ENCODE measurements around the gene GALNT2. TPM values are rescaled to one million over a fixed set of nuclear protein-coding genes. Genes with fewer than 3 reads are reported as not detected.

Gene GALNT2
- total and polyA plus RNA-seq, 2 donors (not counting 1 experiment from before 2014, with no cell fraction given): 19.0 to 184 TPM

GRCh38 chr1:230057681-230058565 lies 9.1 kb upstream of the GALNT2 start:
- CTCF ChIA-PET: no interaction called here
- H3K4me3 ChIP-seq (ENCODE audit: control extremely low read depth in 1 of 5, extremely low read depth in 1 of 5, insufficient read depth in 1 of 5, low read depth in 2 of 5, low read length in 4 of 5): no peak overlapping the region
- TF ChIP-seq EZH2 (IDR thresholded peaks at IDR 0.05; ENCODE audit: borderline replicate concordance, insufficient read depth, low read depth, low read length, poor library complexity, severe bottlenecking) (no peak), CTCF (IDR thresholded peaks at IDR 0.05) (no peak)
- POLR2A ChIA-PET: no interaction called here
- no peaks in the 10 kb centered on the region for H4K20me1 ChIP-seq (ENCODE audit: control insufficient read depth, insufficient read depth, low read length, poor library complexity, severe bottlenecking)
- WGBS (ENCODE audit: insufficient coverage): 90% methylated on average over 21 of the region's 24 CpGs
- Mint-ChIP-seq H3K4me3 (no peak overlapping the region), H3K9me3 (ENCODE audit: insufficient read depth) (no peaks in the 10 kb centered on the region), H3K27me3 (peaks cover 9% of the 10 kb centered on the region), H3K27ac (no peak overlapping the region), H3K4me1 (no peaks in the 10 kb centered on the region)
- H3K4me1 ChIP-seq (ENCODE audit: control insufficient read depth in 2 of 2, insufficient read depth in 2 of 2, low read length in 2 of 2): no peaks in the 10 kb centered on the region
- no peaks in the 10 kb centered on the region for H3K36me3 ChIP-seq (replicated peaks in 1 of 2; ENCODE audit: control extremely low read depth in 1 of 2, control insufficient read depth in 1 of 2, extremely low read depth in 1 of 2, insufficient read depth in 2 of 2, low read length in 1 of 2)
- no peaks in the 10 kb centered on the region for H3K79me2 ChIP-seq (ENCODE audit: control insufficient read depth, insufficient read depth, low read length)
- peaks cover 0 to 3% (median 1%) of the 10 kb centered on the region in 3 donors for H3K9me3 ChIP-seq (ENCODE audit: control extremely low read depth in 1 of 3, control insufficient read depth in 2 of 3, insufficient read depth in 1 of 3, low read length in 2 of 3)
- H3K4me2 ChIP-seq (replicated peaks; ENCODE audit: low read depth, low read length, poor library complexity, severe bottlenecking): no peak overlapping the region
- DNase-seq: no peak
- no peak overlapping the region for H3K27ac ChIP-seq (ENCODE audit: low read length in 2 of 2)
- no peak for ATAC-seq (ENCODE audit: low read depth)
- intact Hi-C loops (cut with micrococcal nuclease): no loop called here
- peaks cover 0 to 4% (median 0%) of the 10 kb centered on the region in 4 experiments for H3K27me3 ChIP-seq (replicated peaks in 1 of 4; ENCODE audit: control extremely low read depth in 1 of 4, control insufficient read depth in 3 of 4, insufficient read depth in 4 of 4, low read length in 3 of 4)
- no peak overlapping the region for H3K9ac ChIP-seq (ENCODE audit: low read length)
- no peak overlapping the region for H2AFZ ChIP-seq (ENCODE audit: insufficient read depth, low read depth, low read length, poor library complexity, severe bottlenecking)

GRCh38 chr1:230058626-230059025 lies 8.4 kb upstream of the GALNT2 start:
- ATAC-seq (ENCODE audit: low read depth) (no peak), DNase-seq (no peak)
- Histone ChIP-seq H3K4me3 (ENCODE audit: control extremely low read depth in 1 of 5, extremely low read depth in 1 of 5, insufficient read depth in 1 of 5, low read depth in 2 of 5, low read length in 4 of 5) (no peak overlapping the region), H3K27ac (ENCODE audit: low read length in 2 of 2) (no peak overlapping the region), H4K20me1 (ENCODE audit: control insufficient read depth, insufficient read depth, low read length, poor library complexity, severe bottlenecking) (no peaks in the 10 kb centered on the region), H3K9ac (ENCODE audit: low read length) (no peak overlapping the region), H3K79me2 (ENCODE audit: control insufficient read depth, insufficient read depth, low read length) (no peaks in the 10 kb centered on the region), H3K9me3 (ENCODE audit: control extremely low read depth in 1 of 3, control insufficient read depth in 2 of 3, insufficient read depth in 1 of 3, low read length in 2 of 3) (peaks cover 0 to 3% (median 1%) of the 10 kb centered on the region in 3 donors), H3K4me1 (ENCODE audit: control insufficient read depth in 2 of 2, insufficient read depth in 2 of 2, low read length in 2 of 2) (no peaks in the 10 kb centered on the region), H3K27me3 (replicated peaks in 1 of 4; ENCODE audit: control extremely low read depth in 1 of 4, control insufficient read depth in 3 of 4, insufficient read depth in 4 of 4, low read length in 3 of 4) (peaks cover 0 to 4% (median 0%) of the 10 kb centered on the region in 4 experiments), H2AFZ (ENCODE audit: insufficient read depth, low read depth, low read length, poor library complexity, severe bottlenecking) (no peak overlapping the region), H3K4me2 (replicated peaks; ENCODE audit: low read depth, low read length, poor library complexity, severe bottlenecking) (no peak overlapping the region), H3K36me3 (replicated peaks in 1 of 2; ENCODE audit: control extremely low read depth in 1 of 2, control insufficient read depth in 1 of 2, extremely low read depth in 1 of 2, insufficient read depth in 2 of 2, low read length in 1 of 2) (no peaks in the 10 kb centered on the region)
- Mint-ChIP-seq H3K4me1 (no peaks in the 10 kb centered on the region), H3K4me3 (no peak overlapping the region), H3K27ac (no peak overlapping the region), H3K9me3 (ENCODE audit: insufficient read depth) (no peaks in the 10 kb centered on the region), H3K27me3 (peaks cover 9% of the 10 kb centered on the region)
- intact Hi-C loops (cut with micrococcal nuclease): no loop called here
- WGBS (ENCODE audit: insufficient coverage): no CpG with 5 or more reads among the region's 5 CpGs
- no peak for TF ChIP-seq CTCF (IDR thresholded peaks at IDR 0.05)
- no peak for TF ChIP-seq EZH2 (IDR thresholded peaks at IDR 0.05; ENCODE audit: borderline replicate concordance, insufficient read depth, low read depth, low read length, poor library complexity, severe bottlenecking)
- POLR2A ChIA-PET: no interaction called here
- CTCF ChIA-PET: no interaction called here
